ENCODE measurements around the gene MEF2C.
"Not testable (repeated sequence)": the region's sequence is repeated elsewhere in the genome, so short reads cannot be mapped to it uniquely, and the experiment has no call there.

The MEF2C gene

GRCh38 chr5:88861231-88861630 is 21.8 kb downstream of the MEF2C start:
- no peak for DNase-seq

GRCh38 chr5:88860501-88860900 is 22.5 kb downstream of the MEF2C start:
- DNase-seq, result no peak

- no peak for DNase-seq
These were observed 24.6 kb downstream of the MEF2C start for GRCh38 chr5:88858392-88858791.

- DNase-seq, result not testable (repeated sequence)
These were observed 26.6 kb downstream of the MEF2C start for GRCh38 chr5:88856381-88856780.

- DNase-seq, result no peak
These were observed 28.2 kb downstream of the MEF2C start for GRCh38 chr5:88854769-88855168.

- DNase-seq, result no peak
These were observed 35.6 kb downstream of the MEF2C start for GRCh38 chr5:88847420-88847819.

- DNase-seq, result no peak
These were observed 36.5 kb downstream of the MEF2C start for GRCh38 chr5:88846434-88846833.

GRCh38 chr5:88845081-88845697 is 37.8 kb downstream of the MEF2C start:
- no peak for DNase-seq

GRCh38 chr5:88842784-88843183 is 40.2 kb downstream of the MEF2C start:
- DNase-seq, result no peak

GRCh38 chr5:88841212-88841611 is 41.8 kb downstream of the MEF2C start:
- no peak for DNase-seq

- DNase-seq, result no peak
These were observed 42.5 kb downstream of the MEF2C start for GRCh38 chr5:88840495-88840894.

- no peak for DNase-seq
These were observed 43.7 kb downstream of the MEF2C start for GRCh38 chr5:88839238-88839637.

GRCh38 chr5:88838500-88838899 is 44.5 kb downstream of the MEF2C start:
- DNase-seq, result no peak

- no peak for DNase-seq
These were observed 45.2 kb downstream of the MEF2C start for GRCh38 chr5:88837817-88838216.

GRCh38 chr5:88837222-88837621 is 45.8 kb downstream of the MEF2C start:
- DNase-seq, result no peak

GRCh38 chr5:88836195-88836838 is 46.7 kb downstream of the MEF2C start:
- peak in 1 of 14 donors; percentile 6 for DNase-seq

GRCh38 chr5:88834499-88834898 is 48.5 kb downstream of the MEF2C start:
- DNase-seq, result no peak

- DNase-seq, result no peak
These were observed 48.9 kb downstream of the MEF2C start for GRCh38 chr5:88834131-88834462.

GRCh38 chr5:88833371-88834130 is 49.4 kb downstream of the MEF2C start:
- no peak for DNase-seq

- no peak for DNase-seq
These were observed 51.2 kb downstream of the MEF2C start for GRCh38 chr5:88831816-88832215.

- no peak for DNase-seq
These were observed 52.4 kb downstream of the MEF2C start for GRCh38 chr5:88830567-88830966.

GRCh38 chr5:88829775-88830174 is 53.2 kb downstream of the MEF2C start:
- DNase-seq, result no peak

- peak in 1 of 14 donors; percentile 44 for DNase-seq
These were observed 53.9 kb downstream of the MEF2C start for GRCh38 chr5:88829054-88829453.

- no peak for DNase-seq
These were observed 55.0 kb downstream of the MEF2C start for GRCh38 chr5:88827997-88828396.
